GM18907 (cell line): ENCODE results near the gene AGPAT3.
A peak's percentile ranks its signal among the peaks of the same experiment; 100 is the strongest.

Experiments
- ATAC-seq: cut with Tn5 transposase; IDR thresholded peaks from one replicate; pipeline ENCODE4 v1.9.1; 2021; ENCODE audit warnings: mild to moderate bottlenecking, moderate library complexity; ENCODE audit not compliant: unreplicated experiment

The AGPAT3 gene

GRCh38 chr21:43934716-43935705 is 70.0 kb downstream of the AGPAT3 start:
- ATAC-seq = no peak

DNA sequence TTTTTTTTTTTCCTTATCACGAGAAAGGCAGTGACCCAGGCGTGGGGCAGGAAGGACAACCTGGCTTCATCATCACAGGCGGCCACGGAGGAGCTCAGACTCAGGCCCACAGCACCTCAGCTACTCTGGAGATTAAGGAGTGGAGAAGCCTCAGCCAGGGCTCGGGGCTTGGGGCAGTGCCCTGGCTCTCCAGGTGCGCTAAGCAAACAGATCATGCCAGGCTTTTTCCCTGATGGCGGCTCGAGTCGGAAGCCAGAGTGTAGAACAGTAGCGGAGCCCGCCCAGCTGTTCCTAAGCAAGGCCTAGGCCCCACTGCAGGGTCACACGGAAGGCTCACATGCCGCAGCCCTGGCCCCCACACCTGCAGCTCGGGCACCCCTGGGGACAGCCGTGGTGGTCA is 70.7 kb downstream of the AGPAT3 start:
- ATAC-seq = no peak

DNA sequence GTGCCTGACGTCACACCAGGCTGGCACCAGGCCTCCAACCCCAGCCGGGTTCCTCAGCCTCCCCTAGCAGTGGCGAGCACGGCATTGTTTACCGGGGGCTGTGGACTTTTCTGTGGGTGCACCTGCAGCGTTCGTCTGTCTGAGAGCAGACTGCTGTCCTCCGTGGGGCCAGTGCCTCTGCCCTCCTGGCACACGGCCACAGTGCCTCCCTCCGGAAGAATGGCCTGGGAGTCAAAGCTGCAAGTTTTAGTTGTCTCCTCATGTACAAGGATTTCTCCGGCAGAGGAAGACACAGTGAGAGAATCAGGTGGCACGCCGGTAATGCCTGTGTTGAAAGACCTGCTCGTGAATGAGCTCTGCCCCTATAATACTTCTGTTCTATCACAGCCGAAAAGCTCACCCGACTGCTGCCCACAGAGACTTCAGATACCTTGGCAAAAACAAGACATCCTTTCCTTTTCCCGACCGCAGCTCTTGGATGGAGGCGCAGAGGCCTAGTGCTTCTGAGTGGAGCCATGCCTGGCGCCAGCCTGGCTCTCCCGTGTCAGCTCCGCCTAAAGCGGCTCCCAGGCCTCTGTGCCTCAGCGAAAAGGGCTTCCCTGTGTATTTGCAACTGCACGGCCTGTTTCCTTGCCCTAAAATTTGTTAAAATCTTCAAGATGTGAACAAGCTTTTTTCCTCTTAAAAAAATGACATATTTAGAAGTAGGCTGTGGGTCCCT is 71.4 kb downstream of the AGPAT3 start:
- ATAC-seq = no peak

GRCh38 chr21:43937051-43937832 is 72.2 kb downstream of the AGPAT3 start:
- no peak for ATAC-seq

- ATAC-seq = peak; percentile 31
These were observed 72.9 kb downstream of the AGPAT3 start for GRCh38 chr21:43937891-43938309.

DNA sequence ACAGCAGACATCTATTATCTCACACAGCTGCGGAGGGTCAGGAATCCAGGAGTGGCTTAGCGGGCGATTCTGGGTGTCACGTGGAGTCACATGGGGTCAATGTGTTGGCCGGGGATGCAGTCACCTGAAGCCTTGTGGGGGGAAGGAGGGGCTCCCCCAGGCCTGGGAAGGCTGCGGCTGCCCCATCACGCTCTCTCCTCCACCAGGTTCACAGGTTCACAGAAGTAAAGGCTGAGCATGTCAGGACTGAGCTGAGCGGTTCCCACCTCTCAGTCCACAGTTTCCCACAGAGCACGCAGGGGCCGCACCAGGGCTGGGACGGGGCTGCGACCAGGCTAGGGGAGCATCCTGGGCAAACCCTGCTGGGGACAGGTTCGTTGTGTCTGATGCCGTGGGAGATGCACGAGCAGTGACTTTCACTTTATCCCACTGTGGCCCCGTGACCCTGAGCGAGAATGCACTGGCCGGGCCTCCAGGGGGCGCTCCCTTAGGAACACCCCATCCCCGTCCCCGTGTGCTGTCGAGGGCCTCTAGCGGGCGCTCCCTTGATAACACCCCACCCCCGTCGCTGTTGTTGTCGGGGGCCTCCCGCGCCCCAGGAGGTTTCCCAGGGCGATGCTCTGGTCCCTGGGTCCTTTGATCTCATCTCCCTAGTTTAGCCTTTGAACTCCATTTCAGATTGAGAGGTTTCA is 73.9 kb downstream of the AGPAT3 start:
- ATAC-seq = peak; percentile 71

DNA sequence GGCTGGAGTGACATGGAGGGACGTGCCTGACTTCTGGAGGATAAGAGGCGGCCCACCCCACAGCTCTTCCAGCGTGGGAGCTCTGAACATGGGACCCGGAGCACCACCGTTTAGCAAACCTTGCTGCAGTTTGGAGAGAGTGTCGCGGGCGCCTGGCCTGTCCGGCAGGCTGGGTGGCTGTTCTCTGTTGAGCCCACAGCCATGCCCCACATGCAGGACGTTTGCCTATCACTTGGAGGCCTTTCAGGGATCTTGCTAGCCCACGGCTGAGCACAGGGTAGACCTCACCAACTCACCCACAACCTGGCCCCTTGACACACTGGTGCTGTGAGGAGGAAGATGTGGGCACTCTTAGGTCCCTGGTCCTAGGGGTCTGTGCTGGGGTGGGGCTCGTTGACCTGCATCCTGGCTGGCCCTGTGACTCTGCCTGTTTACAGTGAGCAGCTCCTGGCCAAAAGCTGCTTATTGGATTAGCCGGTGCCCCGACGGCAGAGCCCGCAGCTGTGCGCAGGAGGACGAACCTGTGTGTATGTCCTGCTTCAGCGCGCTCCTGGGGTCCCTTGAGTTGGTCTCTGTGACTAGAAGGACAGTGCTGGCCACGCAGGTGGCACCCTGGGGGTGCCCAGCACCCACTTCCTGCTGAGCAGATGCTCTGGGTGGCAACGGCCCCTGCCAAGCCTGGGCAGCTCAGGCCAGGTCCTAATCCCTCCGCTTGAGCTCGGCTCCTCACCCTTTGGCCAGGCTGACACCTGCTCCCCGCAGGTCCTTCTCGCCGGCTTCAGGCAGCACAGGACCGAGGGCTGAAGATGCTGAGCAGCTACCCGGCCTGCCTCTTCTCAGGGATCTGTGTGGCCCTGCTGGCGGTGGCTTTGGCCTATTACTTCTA is 74.7 kb downstream of the AGPAT3 start:
- no peak for ATAC-seq

DNA sequence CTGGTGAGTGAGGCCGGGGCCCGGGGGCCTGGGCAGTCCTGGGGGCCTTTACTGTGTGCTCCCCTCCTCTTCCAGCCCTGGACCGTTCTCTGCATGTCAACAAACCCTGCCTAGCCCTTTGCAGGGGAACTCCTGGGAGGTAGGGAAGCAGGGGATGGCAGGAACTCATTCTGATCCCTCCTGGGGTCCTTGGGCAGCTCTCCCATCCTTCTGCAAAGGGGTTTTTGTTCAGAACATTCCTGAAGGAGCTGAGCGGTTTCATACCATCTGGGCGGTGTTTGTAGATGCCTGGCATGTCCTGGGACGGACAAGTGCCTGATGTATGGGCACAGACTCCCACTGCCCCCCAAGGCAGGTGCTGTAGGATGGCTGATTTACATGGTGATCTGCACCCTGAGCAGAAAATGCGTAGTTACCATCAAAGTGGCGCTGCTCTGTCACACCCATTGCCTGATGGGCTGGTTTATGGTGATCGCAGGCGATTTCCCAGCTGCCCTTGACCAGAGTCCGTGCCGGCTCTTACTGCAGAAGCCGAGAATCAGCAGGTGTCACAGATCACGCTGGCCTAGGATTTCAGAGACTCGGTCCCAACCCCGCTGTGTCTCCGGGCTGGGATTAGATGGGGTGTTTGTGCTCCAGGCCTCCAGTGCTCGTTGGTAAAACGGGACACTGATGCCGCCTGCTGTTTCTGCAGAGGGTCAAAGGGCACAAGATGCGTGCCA is 75.5 kb downstream of the AGPAT3 start:
- ATAC-seq = no peak

GRCh38 chr21:43942201-43942600 is 77.2 kb downstream of the AGPAT3 start:
- no peak for ATAC-seq

- no peak for ATAC-seq
These were observed 77.6 kb downstream of the AGPAT3 start for GRCh38 chr21:43942621-43943020.

- ATAC-seq = no peak
These were observed 78.6 kb downstream of the AGPAT3 start for GRCh38 chr21:43943512-43944077.

- no peak for ATAC-seq
These were observed 79.1 kb downstream of the AGPAT3 start for GRCh38 chr21:43944078-43944633.

GRCh38 chr21:43944757-43945156 is 79.7 kb downstream of the AGPAT3 start:
- no peak for ATAC-seq

DNA sequence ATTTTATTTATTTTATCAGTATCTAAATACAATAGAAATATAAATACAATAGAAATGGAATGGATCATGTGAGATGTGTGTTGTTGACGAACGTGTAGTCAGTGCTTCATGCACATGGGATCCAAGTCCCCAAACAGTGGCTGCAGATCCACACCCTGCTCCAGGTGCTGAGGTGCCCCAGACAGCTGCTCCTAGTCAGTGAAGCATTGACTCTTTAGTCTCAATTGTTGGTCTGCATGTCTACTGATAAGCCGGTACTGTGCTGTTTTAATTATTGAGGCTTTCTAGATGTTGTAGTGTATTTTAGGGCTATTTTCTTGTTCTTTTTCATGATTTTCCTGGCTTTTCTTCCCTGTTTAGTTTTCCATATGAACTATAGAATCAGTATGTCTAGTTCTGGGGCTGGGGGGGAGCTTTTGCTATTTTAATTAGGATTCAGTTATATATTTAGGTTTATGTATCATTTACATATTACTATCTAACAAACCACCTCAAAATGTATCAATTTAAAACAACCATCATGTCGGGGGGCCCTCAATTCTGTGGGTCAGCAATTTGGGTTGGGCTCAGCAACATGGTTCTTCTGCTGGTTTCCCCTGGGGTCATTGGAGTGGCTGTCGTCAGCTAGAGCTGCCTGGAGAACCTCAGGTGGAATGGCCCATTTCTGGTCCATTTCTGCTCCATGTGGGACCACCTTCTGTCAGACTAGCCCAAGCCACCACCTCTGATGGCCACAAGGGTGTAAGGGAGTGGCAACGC is 83.9 kb downstream of the AGPAT3 start:
- no peak for ATAC-seq

DNA sequence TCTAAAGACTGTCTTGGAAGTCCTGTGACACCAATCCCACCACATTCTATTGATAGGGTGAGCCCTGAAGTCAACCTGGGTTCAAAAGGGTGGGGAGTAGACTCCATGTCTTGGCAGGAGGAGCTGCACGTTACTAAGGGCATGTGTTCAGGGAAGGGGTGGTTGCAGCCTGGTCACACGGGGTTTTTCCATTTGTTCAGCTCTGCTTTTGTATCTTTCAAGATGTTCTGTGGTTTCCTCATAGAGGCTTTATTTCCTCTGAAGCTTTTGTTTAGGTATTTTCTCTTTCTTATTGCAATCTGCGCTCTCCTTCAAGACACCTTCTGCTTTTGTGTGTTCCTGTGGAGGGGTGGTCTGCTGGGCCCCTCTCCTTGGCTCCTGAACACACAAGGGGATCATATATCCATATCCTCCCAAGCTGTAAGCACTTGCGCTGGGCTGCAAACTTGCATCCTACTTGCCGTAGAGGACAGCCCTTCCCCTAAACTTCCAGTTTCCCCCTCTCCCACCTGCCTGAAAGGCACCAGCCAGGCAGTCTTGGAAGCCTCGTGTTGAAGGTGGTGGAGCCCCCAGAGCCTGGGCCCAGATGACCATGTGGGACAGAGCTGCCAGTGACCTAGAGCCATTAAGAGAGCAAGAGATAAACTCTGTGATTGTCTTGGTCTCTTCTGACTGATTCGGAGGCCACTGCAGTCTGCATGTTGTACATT is 84.6 kb downstream of the AGPAT3 start:
- no peak for ATAC-seq

DNA sequence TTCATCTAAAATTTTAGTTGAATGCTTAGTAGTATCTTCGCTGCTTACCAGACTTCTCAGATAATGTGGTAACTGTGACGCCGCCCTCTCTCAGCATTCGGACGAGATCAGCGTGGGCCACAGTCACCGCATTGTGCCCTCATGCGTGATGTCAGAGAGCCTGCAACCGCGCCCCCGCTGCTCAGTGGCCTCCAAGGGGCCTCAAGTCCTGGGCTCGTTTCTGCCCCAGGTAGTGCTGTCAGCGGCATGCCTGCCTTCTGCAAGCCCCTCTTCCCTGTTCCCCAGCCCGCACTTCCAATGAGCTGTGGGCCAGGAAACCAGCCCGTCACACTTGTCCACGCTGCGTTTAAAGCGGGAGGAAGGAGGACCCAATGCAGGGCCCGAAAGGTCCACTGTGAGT is 85.5 kb downstream of the AGPAT3 start:
- no peak for ATAC-seq

GRCh38 chr21:43950936-43951335 is 85.9 kb downstream of the AGPAT3 start:
- ATAC-seq = no peak
